KOPT-K1 (cell line): ENCODE measurements around the gene ADAM17.
A peak's percentile ranks its signal among the peaks of the same experiment; 100 is the strongest.

Experiments used
- H3K27ac ChIP-seq: fragments of 200-600 bp; sonication (generic); 2 replicates; pipeline ENCODE4 v1.5.1; 2016; ENCODE audit warnings: antibody characterized with exemption, mild to moderate bottlenecking, low read depth, low read length; ENCODE audit not compliant: poor library complexity, severe bottlenecking
- H3K36me3 ChIP-seq: fragments of 200-600 bp; sonication (generic); 2 replicates; pipeline ENCODE4 v1.5.1; 2017; ENCODE audit warnings: antibody characterized with exemption, mild to moderate bottlenecking, low read length, moderate library complexity; ENCODE audit not compliant: insufficient read depth
- H3K9me3 ChIP-seq: fragments of 200-600 bp; sonication (generic); 2 replicates; pipeline ENCODE4 v1.5.1; 2017; ENCODE audit warnings: antibody characterized with exemption, low read length, mild to moderate bottlenecking; ENCODE audit not compliant: insufficient read depth, poor library complexity, severe bottlenecking

ADAM17 gene

GRCh38 chr2:9477914-9478313, 77.7 kb downstream of the ADAM17 start:
- Histone ChIP-seq H3K27ac (no peak overlapping the region), H3K9me3 (no peaks in the 10 kb centered on the region), H3K36me3 (peaks cover 56% of the 10 kb centered on the region)

DNA sequence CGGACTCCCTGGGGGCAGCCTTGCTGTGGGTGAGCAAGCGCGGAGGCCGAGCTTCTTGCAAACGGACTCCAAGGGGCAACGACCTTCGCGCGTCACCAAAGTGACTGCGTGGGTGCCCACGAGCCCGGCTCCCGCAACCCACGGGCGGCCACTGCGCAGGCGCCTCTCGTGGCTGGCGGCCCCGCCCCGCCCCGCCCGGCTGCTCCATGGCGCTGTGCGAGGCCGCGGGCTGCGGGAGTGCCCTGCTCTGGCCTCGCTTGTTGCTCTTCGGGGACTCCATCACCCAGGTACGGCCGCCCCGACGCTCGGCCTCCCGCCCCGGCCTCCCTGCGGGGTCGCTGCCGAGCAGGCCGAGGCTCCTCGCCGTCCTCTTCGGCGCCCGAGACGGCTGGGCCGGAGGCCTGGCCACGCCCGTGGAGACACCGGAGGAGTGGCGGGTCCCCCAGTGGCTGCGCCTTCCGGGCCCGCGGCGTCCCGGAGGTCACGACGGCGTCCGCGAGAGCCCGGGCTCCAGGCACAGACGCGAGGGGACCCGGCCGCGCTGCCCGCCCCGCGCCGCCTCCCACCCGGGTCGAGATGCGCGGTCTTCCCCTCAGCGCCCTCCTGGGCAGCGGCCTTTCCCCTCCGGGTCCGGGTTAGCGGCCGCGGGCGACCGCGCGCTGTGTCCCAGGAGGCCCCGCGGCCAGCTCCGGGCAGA, 81.1 kb downstream of the ADAM17 start, which contains the start of gene IAH1:
Gene IAH1 (plus strand): TSS at position 191 of the 697 bp plus-strand sequence. CDS start 16 bp downstream, at position 207.
- Histone ChIP-seq H3K9me3 (no peaks in the 10 kb centered on the region), H3K27ac (peak within 1 kb of the TSS; percentile 73), H3K36me3 (peaks cover 55% of the 10 kb centered on the region)

DNA sequence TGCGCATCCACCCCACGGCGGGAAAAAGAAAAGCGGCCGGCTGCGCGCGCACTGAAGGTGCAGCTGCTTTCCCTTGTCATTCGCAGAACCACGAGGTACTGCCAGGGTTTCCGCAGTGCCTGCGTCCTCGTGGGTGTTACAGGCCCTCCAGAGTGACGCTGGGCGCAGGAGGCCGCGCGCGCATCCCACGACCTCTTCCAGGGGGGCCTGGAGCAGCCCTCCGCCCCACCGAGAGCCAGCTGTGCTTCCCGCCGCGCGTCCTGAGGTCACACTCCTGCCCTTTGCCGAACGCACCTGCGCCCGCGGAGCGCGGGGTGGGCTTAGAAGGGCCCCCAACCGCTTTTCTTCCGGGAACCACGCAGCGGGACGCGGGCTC, 81.7 kb downstream of the ADAM17 start:
- Histone ChIP-seq H3K9me3 (no peaks in the 10 kb centered on the region), H3K36me3 (peaks cover 55% of the 10 kb centered on the region), H3K27ac (peak overlapping the region; percentile 73)

GRCh38 chr2:9473308-9473984, 82.2 kb downstream of the ADAM17 start:
- H3K27ac ChIP-seq, result peak overlapping the region; percentile 73
- peaks cover 55% of the 10 kb centered on the region for H3K36me3 ChIP-seq

DNA sequence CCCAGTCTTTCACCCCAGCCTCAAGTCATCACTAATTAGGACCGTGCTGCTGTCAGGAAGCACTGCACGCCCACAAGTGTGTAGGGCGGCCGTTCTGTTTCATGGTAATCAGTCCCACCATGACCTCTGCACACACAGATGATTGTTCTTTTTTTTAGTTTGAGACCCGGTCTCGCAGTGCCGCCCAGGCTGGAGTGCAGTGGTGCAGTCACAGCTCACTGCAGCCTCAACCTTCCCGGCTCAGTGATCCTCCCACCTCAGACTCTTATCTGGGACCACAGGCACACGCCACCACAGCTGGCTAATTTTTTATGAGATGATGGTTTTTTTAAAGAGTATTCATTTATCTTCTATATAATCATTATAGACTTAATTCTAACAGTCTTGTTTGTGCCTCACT, 83.1 kb downstream of the ADAM17 start:
- Histone ChIP-seq H3K9me3 (no peaks in the 10 kb centered on the region), H3K36me3 (peaks cover 62% of the 10 kb centered on the region), H3K27ac (no peak overlapping the region)

More at GRCh38 chr2:9473308-9473984, 82.2 kb downstream of the ADAM17 start:
- H3K9me3 ChIP-seq, result no peaks in the 10 kb centered on the region

- no peak overlapping the region for H3K27ac ChIP-seq
- peaks cover 67% of the 10 kb centered on the region for H3K36me3 ChIP-seq
- H3K9me3 ChIP-seq, result no peaks in the 10 kb centered on the region
Observed at GRCh38 chr2:9471206-9471605, 84.4 kb downstream of the ADAM17 start.

DNA sequence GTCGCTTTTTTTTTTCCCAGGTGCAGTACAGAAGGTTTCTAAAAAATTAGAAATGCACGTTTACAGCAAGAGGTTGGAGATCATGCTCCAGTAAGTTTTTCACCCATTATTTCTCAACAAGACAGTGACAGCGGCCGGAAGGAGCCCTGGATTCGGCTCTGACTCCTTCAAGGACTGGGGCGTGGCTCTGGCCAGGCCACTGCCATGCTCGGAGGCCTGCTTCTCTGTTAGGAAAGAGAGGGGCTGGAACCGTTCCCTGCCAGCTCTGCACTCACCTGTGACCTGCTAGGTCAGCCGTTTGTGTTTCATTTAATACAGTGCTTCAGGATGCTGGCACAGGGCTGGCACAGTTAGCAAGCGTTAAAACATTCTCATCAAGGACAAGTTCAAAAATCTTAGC, 87.9 kb downstream of the ADAM17 start:
- H3K9me3 ChIP-seq, result no peaks in the 10 kb centered on the region
- H3K27ac ChIP-seq, result no peak overlapping the region
- H3K36me3 ChIP-seq, result peaks cover 88% of the 10 kb centered on the region

DNA sequence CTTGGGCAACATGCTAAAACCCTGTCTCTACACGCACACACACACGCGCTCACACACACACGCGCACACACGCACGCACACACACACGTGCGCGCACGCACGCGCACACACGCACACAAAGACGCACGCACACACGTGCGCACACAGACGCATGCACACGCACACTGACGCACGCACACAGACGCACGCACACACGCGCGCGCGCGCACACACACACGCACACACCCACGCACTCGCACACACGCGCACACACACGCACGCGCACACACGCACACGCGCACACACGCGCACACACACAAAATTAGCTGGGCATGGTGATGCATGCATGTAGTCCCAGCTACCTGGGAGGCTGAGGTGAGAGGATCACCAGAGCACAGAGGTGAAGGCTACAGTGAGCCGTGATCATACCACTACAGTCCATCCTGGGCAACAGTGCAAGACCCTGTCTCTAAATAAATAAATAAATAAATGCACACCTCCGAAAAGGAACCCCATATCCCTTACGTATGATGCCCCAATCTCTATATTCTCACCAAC, 89.4 kb downstream of the ADAM17 start:
- no peaks in the 10 kb centered on the region for H3K9me3 ChIP-seq
- no peak overlapping the region for H3K27ac ChIP-seq
- H3K36me3 ChIP-seq, result peaks cover 86% of the 10 kb centered on the region

- no peaks in the 10 kb centered on the region for H3K9me3 ChIP-seq
- H3K36me3 ChIP-seq, result peaks cover 86% of the 10 kb centered on the region
- H3K27ac ChIP-seq, result no peak overlapping the region
Observed at GRCh38 chr2:9465170-9465569, 90.5 kb downstream of the ADAM17 start.

DNA sequence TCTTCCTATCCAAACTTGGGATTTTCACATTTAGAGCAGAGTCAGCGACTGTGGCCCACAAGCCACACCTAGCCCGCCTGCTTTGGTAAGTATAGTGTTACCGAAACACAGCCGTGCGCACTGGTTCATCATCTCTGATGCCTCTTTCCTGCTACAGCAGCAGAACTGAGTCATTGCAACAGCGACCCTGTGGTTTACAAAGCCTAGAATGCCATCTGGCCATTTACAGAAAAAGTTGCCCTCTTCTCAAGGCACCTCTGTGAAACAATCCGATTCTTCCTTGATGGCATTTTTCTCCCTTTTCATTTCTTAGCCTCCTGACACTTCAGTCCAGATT, 92.0 kb downstream of the ADAM17 start:
- Histone ChIP-seq H3K36me3 (peaks cover 86% of the 10 kb centered on the region), H3K9me3 (no peaks in the 10 kb centered on the region), H3K27ac (no peak overlapping the region)

- no peaks in the 10 kb centered on the region for H3K9me3 ChIP-seq
- no peak overlapping the region for H3K27ac ChIP-seq
- peaks cover 86% of the 10 kb centered on the region for H3K36me3 ChIP-seq
Observed at GRCh38 chr2:9462886-9463697, 92.5 kb downstream of the ADAM17 start.

DNA sequence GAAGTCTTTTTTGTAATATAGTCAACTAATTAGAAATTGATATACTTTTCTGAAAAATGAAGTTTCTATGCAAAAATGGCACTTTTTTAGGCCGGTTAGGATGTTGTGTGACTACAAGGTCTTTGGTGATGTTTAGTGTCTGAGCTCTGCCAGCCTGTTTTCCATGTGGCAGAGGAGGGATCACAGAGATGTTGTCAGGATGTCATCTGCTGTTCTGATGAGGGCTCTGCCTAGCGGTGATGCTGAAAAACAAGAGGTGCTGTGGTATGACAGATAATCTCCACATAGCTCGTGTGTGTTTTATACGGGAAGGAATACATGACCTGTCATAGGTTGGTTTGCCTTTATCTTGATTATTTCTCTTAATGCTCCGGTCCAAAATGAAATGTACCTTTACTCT, 93.3 kb downstream of the ADAM17 start:
- Histone ChIP-seq H3K9me3 (no peaks in the 10 kb centered on the region), H3K27ac (no peak overlapping the region), H3K36me3 (peaks cover 87% of the 10 kb centered on the region)

- Histone ChIP-seq H3K36me3 (peaks cover 91% of the 10 kb centered on the region), H3K27ac (no peak overlapping the region), H3K9me3 (no peaks in the 10 kb centered on the region)
Observed at GRCh38 chr2:9461079-9461478, 94.6 kb downstream of the ADAM17 start.

DNA sequence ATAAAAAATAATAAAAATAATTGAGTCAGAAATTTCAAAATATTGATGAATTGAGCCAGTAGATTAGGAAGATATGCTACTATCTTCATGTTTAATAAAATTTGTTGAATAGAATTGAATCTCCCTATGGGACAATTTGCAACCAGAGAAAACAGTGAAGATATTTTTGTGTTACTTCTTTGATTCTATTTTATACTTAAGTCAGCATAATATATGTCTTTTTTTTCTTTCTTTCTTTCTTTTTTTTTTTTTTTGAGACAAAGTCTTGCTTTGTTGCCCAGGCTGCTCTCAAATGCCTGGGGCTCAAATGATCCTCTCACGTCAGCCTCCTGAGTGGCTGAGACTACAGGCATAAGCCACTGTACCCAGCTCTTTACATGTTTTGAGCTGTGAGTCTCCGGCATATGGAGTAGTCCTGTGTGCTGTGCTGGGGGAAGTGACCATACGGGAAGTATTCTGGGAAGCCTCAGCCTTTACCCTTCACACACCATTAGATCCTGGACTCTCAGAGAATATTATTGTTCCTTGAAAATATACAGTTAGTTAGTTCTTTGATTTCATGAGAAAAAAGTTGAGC, 95.1 kb downstream of the ADAM17 start:
- no peaks in the 10 kb centered on the region for H3K9me3 ChIP-seq
- peaks cover 90% of the 10 kb centered on the region for H3K36me3 ChIP-seq
- H3K27ac ChIP-seq, result no peak overlapping the region

- Histone ChIP-seq H3K36me3 (peaks cover 80% of the 10 kb centered on the region), H3K27ac (no peak overlapping the region), H3K9me3 (no peaks in the 10 kb centered on the region)
Observed at GRCh38 chr2:9451231-9451630, 104.4 kb downstream of the ADAM17 start.
